GM12878 (cell line): ENCODE measurements around the gene POLD1. TPM values are rescaled to one million over a fixed set of nuclear protein-coding genes. Genes with fewer than 3 reads are reported as not detected.

ENCODE experiments used
- ATAC-seq: fragments of 200-7000 bp; cut with Tn5 transposase; 3 replicates; pipeline ENCODE4 v1.9.1; 2020; ENCODE audit warnings: mild to moderate bottlenecking, moderate library complexity
- BruUV-seq: library from RNA; stranded (reverse); fragments of 400-500 nt; replicated peaks from 2 replicates; lab custom pipeline; 2021; lab: Mats Ljungman, UMichigan
- CTCF ChIA-PET: fragments of 300-600 bp; sonication (Branson Sonifier 250); formaldehyde crosslinking; extraction: SDS; loops from one replicate; lab custom pipeline; 2021; ENCODE audit warnings: inconsistent platforms; lab: Yijun Ruan, JAX
- POLR2A ChIA-PET: fragments of 350-600 bp; formaldehyde crosslinking; extraction: SDS; loops from one replicate; lab custom pipeline; 2021; ENCODE audit warnings: inconsistent platforms; lab: Charles Lee
- RAD21 ChIA-PET: fragments of 300-600 bp; sonication (Branson Sonifier 250); formaldehyde crosslinking; loops from one replicate; lab custom pipeline; 2023; ENCODE audit warnings: antibody characterized with exemption; ENCODE audit not compliant: unreplicated experiment; lab: Charles Lee
- SMC1A ChIA-PET: fragments of 300-600 bp; sonication (Branson Sonifier 250); formaldehyde crosslinking; loops from one replicate; lab custom pipeline; 2023; ENCODE audit not compliant: unreplicated experiment, uncharacterized antibody; lab: Charles Lee
- DNase-seq: peaks from one replicate; pipeline ENCODE4 v3.0.0-alpha.2; 2011; ENCODE audit warnings: low read depth, low spot score
- FAIRE-seq: peaks from 3 replicates; lab custom pipeline; 2011; peaks lifted over from hg19 to GRCh38; lab: Jason Lieb, UNC
- H2AFZ ChIP-seq: 2 replicates; pipeline ENCODE4 v1.6.0; 2011; ENCODE audit warnings: low read depth, low read length, control low read depth; ENCODE audit not compliant: control insufficient read depth
- H3K27ac ChIP-seq: 2 replicates; pipeline ENCODE4 v1.5.1; 2011; ENCODE audit warnings: control low read depth; ENCODE audit not compliant: control insufficient read depth, insufficient read depth
- H3K27me3 ChIP-seq, 2 experiments: replicated peaks in 1 of 2; 2 replicates each; pipeline versions ENCODE4 v1.6.0 to v1.6.1; 2011; ENCODE audit warnings: low read length in 1 of 2; ENCODE audit not compliant: control insufficient read depth in 2 of 2, insufficient read depth in 2 of 2
- H3K36me3 ChIP-seq, 2 experiments: 2 replicates each; pipeline ENCODE4 v1.5.1; 2011; ENCODE audit warnings: low read length in 1 of 2; ENCODE audit not compliant: control insufficient read depth in 2 of 2, insufficient read depth in 2 of 2
- H3K4me1 ChIP-seq: 2 replicates; pipeline ENCODE4 v1.6.1; 2011; ENCODE audit warnings: mild to moderate bottlenecking, low read length, moderate library complexity, mixed read lengths; ENCODE audit not compliant: control insufficient read depth, insufficient read depth
- H3K4me2 ChIP-seq: 2 replicates; pipeline ENCODE4 v1.6.0; 2011; ENCODE audit warnings: control low read depth; ENCODE audit not compliant: control insufficient read depth, insufficient read depth
- H3K4me3 ChIP-seq: fragments of 200-600 bp; sonication (generic); 2 replicates; pipeline ENCODE4 v1.5.1; 2016
- H3K79me2 ChIP-seq: 2 replicates; pipeline ENCODE4 v1.6.0; 2011; ENCODE audit warnings: low read length; ENCODE audit not compliant: control insufficient read depth, insufficient read depth
- H3K9ac ChIP-seq: 2 replicates; pipeline ENCODE4 v1.8.0; 2011; ENCODE audit warnings: low read length, control low read depth, mixed read lengths; ENCODE audit not compliant: control insufficient read depth, insufficient read depth
- H3K9me3 ChIP-seq: replicated peaks from 3 replicates; pipeline ENCODE4 v1.5.1; 2011; ENCODE audit warnings: mild to moderate bottlenecking, low read length; ENCODE audit not compliant: control insufficient read depth, insufficient read depth
- H4K20me1 ChIP-seq: 2 replicates; pipeline ENCODE4 v1.6.0; 2011; ENCODE audit not compliant: control insufficient read depth, insufficient read depth
- BRCA1 ChIP-seq: IDR thresholded peaks from 2 replicates; pipeline ENCODE4 v1.6.1; 2011; ENCODE audit warnings: low read depth, low read length, improper control_type of control experiment
- CHD4 ChIP-seq: fragments of 200-600 bp; sonication (generic); IDR thresholded peaks from 2 replicates; pipeline ENCODE4 v1.6.1; 2016; ENCODE audit warnings: mild to moderate bottlenecking
- CTCF ChIP-seq, 3 experiments: IDR thresholded peaks in 2 of 3; conservative IDR thresholded peaks in 1 of 3; 2 replicates each; pipeline ENCODE4 v1.5.1; 2011; ENCODE audit warnings: low read depth in 3 of 3, low read length in 3 of 3, mild to moderate bottlenecking in 3 of 3, control low read depth in 2 of 3, moderate library complexity in 2 of 3, inconsistent platforms in 1 of 3, mixed read lengths in 1 of 3; ENCODE audit not compliant: control insufficient read depth in 2 of 3, insufficient read depth in 1 of 3; ENCODE audit errors: extremely low read depth in 1 of 3
- ETV6 ChIP-seq, 2 experiments: fragments of 450-650 bp in 1 of 2; IDR thresholded peaks in 1 of 2; conservative IDR thresholded peaks in 1 of 2; 2 replicates each; pipeline ENCODE4 v1.6.1; 2014; ENCODE audit warnings: antibody characterized with exemption in 1 of 2, borderline replicate concordance in 1 of 2, low read depth in 1 of 2, mild to moderate bottlenecking in 1 of 2, moderate library complexity in 1 of 2
- IRF4 ChIP-seq: IDR thresholded peaks from 2 replicates; pipeline ENCODE4 v1.6.1; 2011; ENCODE audit warnings: low read depth, low read length
- POU2F2 ChIP-seq: IDR thresholded peaks from 3 replicates; pipeline ENCODE4 v1.6.1; 2011; ENCODE audit warnings: low read depth, mild to moderate bottlenecking, low read length, borderline replicate concordance
- RCOR1 ChIP-seq: conservative IDR thresholded peaks from 2 replicates; pipeline ENCODE4 v1.6.1; 2012; ENCODE audit warnings: low read depth, low read length, improper control_type of control experiment
- TBL1XR1 ChIP-seq: IDR thresholded peaks from 2 replicates; pipeline ENCODE4 v1.6.1; 2012; ENCODE audit warnings: low read depth, low read length, improper control_type of control experiment
- USF1 ChIP-seq: IDR thresholded peaks from 2 replicates; pipeline ENCODE4 v1.6.1; 2011; ENCODE audit warnings: borderline replicate concordance, low read depth, mild to moderate bottlenecking, moderate library complexity, mixed read lengths, low read length; ENCODE audit not compliant: insufficient read depth; ENCODE audit errors: extremely low read length
- WRNIP1 ChIP-seq: IDR thresholded peaks from 2 replicates; pipeline ENCODE4 v1.6.1; 2011; ENCODE audit warnings: low read depth, low read length, improper control_type of control experiment, borderline replicate concordance
- ZBTB11 ChIP-seq: fragments of 450-650 bp; formaldehyde crosslinking; IDR thresholded peaks from 2 replicates; pipeline ENCODE4 v1.5.0; 2022; ENCODE audit warnings: mild to moderate bottlenecking, missing genetic modification characterization
- ZNF592 ChIP-seq: fragments of 450-650 bp; IDR thresholded peaks from 2 replicates; pipeline ENCODE4 v1.6.1; 2017; ENCODE audit warnings: mild to moderate bottlenecking, moderate library complexity
- WGBS: methylation state at CpG from one replicate; pipeline ENCODE4 v1.1.6; 2016; ENCODE audit warnings: low lambda C conversion rate; ENCODE audit not compliant: insufficient replicate concordance, insufficient coverage; ENCODE audit errors: missing lambda C conversion rate; 5-methylcytosine and 5-hydroxymethylcytosine counted together
- in situ Hi-C: fragments of 300-500 bp; cut with MboI; formaldehyde crosslinking; loops from 9 replicates; pipeline ENCODE4 v1.14.3; 2018; ENCODE audit warnings: mixed read lengths
- intact Hi-C: fragments of 100-400 bp; cut with micrococcal nuclease; formaldehyde crosslinking; loops from one replicate; pipeline ENCODE4 v1.14.2; 2022; ENCODE audit not compliant: unreplicated experiment
- polyA plus RNA-seq, 11 experiments: library from polyadenylated mRNA; depleted of rRNA in 4 of 11; unstranded in 6 of 11; stranded (reverse) in 5 of 11; fragments of >200 nt; fragmentation: Nextera tagmentation in 4 of 11; fragmentation: Illumina TruSeq in 1 of 11; extraction: Ambion mirVana in 4 of 11; extraction: Trizol in 1 of 11; gene quantifications; 1 replicate in 1 of 11; 2 replicates in 10 of 11; pipeline versions ENCODE4 v1.2.1 to v1.2.3, GENCODE V29; 2011 to 2016; ENCODE audit warnings: inconsistent platforms in 2 of 11, missing spikeins in 2 of 11, low read depth in 1 of 11
- total RNA-seq, 4 experiments: library from RNA; depleted of rRNA in 3 of 4; stranded (reverse); fragments of >200 nt in 3 of 4; fragmentation: Illumina TruSeq in 1 of 4; extraction: Trizol in 1 of 4; gene quantifications; 2 replicates each; pipeline versions ENCODE4 v1.2.1 to v1.2.3, GENCODE V29; 2013 to 2021

The POLD1 gene
- total and polyA plus RNA-seq, 10 of the 15 experiments (the other 5 are each of a cell fraction or from before 2014, with no cell fraction given) = 0.76 to 165 (median 63.4) TPM

- BruUV-seq = no TSS peak
- no peak for FAIRE-seq
- TF ChIP-seq ZNF592 = no peak
- TF ChIP-seq CHD4 = no peak
- TF ChIP-seq RCOR1 = no peak
- no peak for TF ChIP-seq POU2F2
- no peak for TF ChIP-seq CTCF (IDR thresholded peaks at IDR 0.05 in 2 of 3, conservative IDR thresholded peaks at IDR 0.05 in 1 of 3; ENCODE audit: control insufficient read depth in 2 of 3, extremely low read depth in 1 of 3, insufficient read depth in 1 of 3, low read depth in 3 of 3, low read length in 3 of 3)
- TF ChIP-seq ZBTB11 (CRISPR knock-in tag) = no peak
- TF ChIP-seq ETV6 (conservative IDR thresholded peaks at IDR 0.05 in 1 of 2, IDR thresholded peaks at IDR 0.05 in 1 of 2; ENCODE audit: borderline replicate concordance in 1 of 2, low read depth in 1 of 2) = no peak
- no peak for TF ChIP-seq BRCA1
- no peak for TF ChIP-seq TBL1XR1
- TF ChIP-seq USF1 = no peak
- TF ChIP-seq IRF4 = no peak
- TF ChIP-seq WRNIP1 = no peak
Measured at GRCh38 chr19:50398675-50399367, 14.7 kb downstream of the POLD1 start.

More at GRCh38 chr19:50398675-50399367, 14.7 kb downstream of the POLD1 start:
- Histone ChIP-seq H3K36me3 (peaks cover under 1 to 32% of the 10 kb centered on the region in 2 experiments; a peak in 3 of 4 replicates), H3K27ac (no peak overlapping the region), H3K9me3 (no peaks in the 10 kb centered on the region), H3K4me2 (no peak overlapping the region), H3K79me2 (no peaks in the 10 kb centered on the region; the same call in 1 of the 2 replicates), H3K27me3 (no peaks in the 10 kb centered on the region), H2AFZ (no peak overlapping the region), H3K4me1 (no peaks in the 10 kb centered on the region), H4K20me1 (no peaks in the 10 kb centered on the region), H3K9ac (no peak overlapping the region), H3K4me3 (no peak overlapping the region)
- in situ Hi-C loops (no loop called here), intact Hi-C loops (no loop called here)
- ATAC-seq = no peak
- CTCF ChIA-PET = no interaction called here
- POLR2A ChIA-PET = interaction anchor here (0.6 kb wide), 1 partner anchor 410 kb away, joined by 3 read pairs; no protein-coding TSS in a partner anchor
- WGBS = 90% methylated on average over 9 of the region's 13 CpGs
- DNase-seq = no peak
- RAD21 ChIA-PET = interaction anchor here (0.9 kb wide), 1 partner anchor 13 kb away, joined by 5 read pairs; no protein-coding TSS in a partner anchor
- SMC1A ChIA-PET = no interaction called here
